Transverse colon (tissue), 4 donors: ENCODE measurements around the gene SEMA4A.

Experiments used
- EP300 ChIP-seq: sonication (generic); formaldehyde crosslinking; IDR thresholded peaks from one replicate; pipeline ENCODE4 v1.6.1; 2017; ENCODE audit warnings: antibody characterized with exemption, low read depth
- POLR2A ChIP-seq: fragments of 450-650 bp; IDR thresholded peaks from one replicate; pipeline ENCODE4 v1.6.1; 2016; ENCODE audit warnings: antibody characterized with exemption, mild to moderate bottlenecking, moderate library complexity
- POLR2AphosphoS5 ChIP-seq, 3 donors: sonication (generic); formaldehyde crosslinking; IDR thresholded peaks; one replicate each; pipeline ENCODE4 v1.6.1; 2016; ENCODE audit warnings: antibody characterized with exemption in 3 of 3
- TF ChIP-seq, protein P1 (sequence below), 5 experiments: fragments of 200-600 bp in 3 of 5; fragments of 450-650 bp in 2 of 5; sonication (generic) in 3 of 5; IDR thresholded peaks; 1 replicate in 2 of 5; 2 replicates in 3 of 5; pipeline ENCODE4 v1.5.1; 2016 to 2017; ENCODE audit warnings: antibody characterized with exemption in 5 of 5, inconsistent platforms in 3 of 5, mild to moderate bottlenecking in 2 of 5, moderate library complexity in 1 of 5

DNA sequence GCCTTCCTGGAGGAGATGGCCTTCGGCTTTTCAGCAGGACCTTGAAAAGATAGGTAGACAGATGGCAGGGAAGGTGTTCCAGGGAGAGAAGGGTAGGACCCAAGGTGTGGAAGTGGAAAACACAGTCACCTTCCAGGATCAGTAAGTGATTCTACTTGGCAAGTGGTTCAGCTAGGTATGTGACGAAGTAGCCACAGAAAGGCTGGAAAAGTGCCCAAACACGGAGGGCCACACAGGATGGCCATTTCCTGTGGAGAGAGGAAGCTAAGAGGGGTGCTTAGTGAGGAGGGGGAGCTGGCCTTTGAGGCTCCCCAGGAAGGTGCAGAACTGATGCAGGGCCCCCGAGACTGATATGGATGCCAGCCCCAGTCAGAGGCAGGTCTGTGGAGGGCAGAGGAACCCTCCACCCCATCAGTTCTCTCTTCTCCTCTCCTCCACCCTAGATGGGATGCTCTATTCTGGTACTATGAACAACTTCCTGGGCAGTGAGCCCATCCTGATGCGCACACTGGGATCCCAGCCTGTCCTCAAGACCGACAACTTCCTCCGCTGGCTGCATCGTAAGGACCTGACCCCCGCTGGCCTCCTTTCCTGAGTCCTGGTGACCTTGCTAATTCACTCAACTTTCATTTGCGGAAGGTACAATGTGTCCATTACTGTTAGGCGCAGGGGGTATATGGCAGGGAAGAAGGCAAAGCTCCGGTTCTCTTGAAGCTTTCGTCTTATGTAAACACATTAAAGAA is 6.8 kb downstream of the SEMA4A start:
- TF ChIP-seq, protein P1, sequence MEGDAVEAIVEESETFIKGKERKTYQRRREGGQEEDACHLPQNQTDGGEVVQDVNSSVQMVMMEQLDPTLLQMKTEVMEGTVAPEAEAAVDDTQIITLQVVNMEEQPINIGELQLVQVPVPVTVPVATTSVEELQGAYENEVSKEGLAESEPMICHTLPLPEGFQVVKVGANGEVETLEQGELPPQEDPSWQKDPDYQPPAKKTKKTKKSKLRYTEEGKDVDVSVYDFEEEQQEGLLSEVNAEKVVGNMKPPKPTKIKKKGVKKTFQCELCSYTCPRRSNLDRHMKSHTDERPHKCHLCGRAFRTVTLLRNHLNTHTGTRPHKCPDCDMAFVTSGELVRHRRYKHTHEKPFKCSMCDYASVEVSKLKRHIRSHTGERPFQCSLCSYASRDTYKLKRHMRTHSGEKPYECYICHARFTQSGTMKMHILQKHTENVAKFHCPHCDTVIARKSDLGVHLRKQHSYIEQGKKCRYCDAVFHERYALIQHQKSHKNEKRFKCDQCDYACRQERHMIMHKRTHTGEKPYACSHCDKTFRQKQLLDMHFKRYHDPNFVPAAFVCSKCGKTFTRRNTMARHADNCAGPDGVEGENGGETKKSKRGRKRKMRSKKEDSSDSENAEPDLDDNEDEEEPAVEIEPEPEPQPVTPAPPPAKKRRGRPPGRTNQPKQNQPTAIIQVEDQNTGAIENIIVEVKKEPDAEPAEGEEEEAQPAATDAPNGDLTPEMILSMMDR (IDR thresholded peaks at IDR 0.05): no peak
- TF ChIP-seq POLR2AphosphoS5 (IDR thresholded peaks at IDR 0.05) (no peak), EP300 (no peak), POLR2A (no peak)
